T-cell (primary cell): ENCODE results near the gene CHM. TPM values are rescaled to one million over a fixed set of nuclear protein-coding genes. Genes with fewer than 3 reads are reported as not detected.

Experiments used
- ATAC-seq, 4 experiments: fragments of 200-7000 bp in 3 of 4; fragments of 150-1000 bp in 1 of 4; cut with Tn5 transposase; replicated peaks in 1 of 4; 1 replicate in 3 of 4; 2 replicates in 1 of 4; pipeline ENCODE4 v1.10.0; 2021; ENCODE audit warnings: moderate library complexity in 3 of 4, mild to moderate bottlenecking in 2 of 4, moderate number of reproducible peaks in 1 of 4
- CTCF ChIA-PET, 2 donors: fragments of 300-600 bp; sonication (Branson Sonifier 250); formaldehyde crosslinking; loops; one replicate each; lab custom pipeline; 2022; ENCODE audit warnings: antibody characterized with exemption in 2 of 2; lab: Charles Lee
- POLR2A ChIA-PET, 2 donors: fragments of 300-600 bp; sonication (Branson Sonifier 250); formaldehyde crosslinking; loops; one replicate each; lab custom pipeline; 2022; ENCODE audit warnings: antibody characterized with exemption in 2 of 2; lab: Charles Lee
- DNase-seq, 35 experiments: peaks; one replicate each; pipeline versions ENCODE4 v3.0.0 to v3.0.0-alpha.2; 2013 to 2023
- H3K27ac ChIP-seq: one replicate; pipeline ENCODE4 v1.5.1; 2013; ENCODE audit warnings: low read length
- H3K27me3 ChIP-seq, 2 experiments: replicated peaks in 1 of 2; 1 replicate in 1 of 2; 2 replicates in 1 of 2; pipeline versions ENCODE4 v1.6.1 to v1.7.0; 2013; ENCODE audit warnings: low read length in 1 of 2, mixed read lengths in 1 of 2; ENCODE audit not compliant: control insufficient read depth in 2 of 2, insufficient read depth in 2 of 2; ENCODE audit errors: extremely low read depth in 1 of 2
- H3K36me3 ChIP-seq, 2 donors: 1 replicate in 1 of 2; 2 replicates in 1 of 2; pipeline versions ENCODE4 v1.6.1 to v1.7.0; 2013; ENCODE audit warnings: low read length in 1 of 2; ENCODE audit not compliant: control insufficient read depth in 2 of 2, insufficient read depth in 1 of 2; ENCODE audit errors: extremely low read depth in 1 of 2
- H3K4me1 ChIP-seq, 2 experiments: 1 replicate in 1 of 2; 2 replicates in 1 of 2; pipeline versions ENCODE4 v1.6.1 to v1.7.0; 2013; ENCODE audit warnings: low read length in 2 of 2, mixed read lengths in 1 of 2; ENCODE audit not compliant: insufficient read depth in 2 of 2, control insufficient read depth in 1 of 2; ENCODE audit errors: extremely low read depth in 1 of 2
- H3K4me3 ChIP-seq, 2 donors: 1 replicate in 1 of 2; 2 replicates in 1 of 2; pipeline versions ENCODE4 v1.5.1 to v1.7.0; 2013; ENCODE audit warnings: mild to moderate bottlenecking in 2 of 2, low read length in 1 of 2, moderate library complexity in 1 of 2; ENCODE audit not compliant: control insufficient read depth in 1 of 2; ENCODE audit errors: extremely low read depth in 1 of 2
- H3K9me3 ChIP-seq: 2 replicates; pipeline ENCODE4 v1.7.0; 2013
- H3K27ac Mint-ChIP-seq, 2 donors: one replicate each; pipeline ENCODE4 v1.8.0; 2020 to 2021; ENCODE audit warnings: mild to moderate bottlenecking in 2 of 2, mixed read lengths in 2 of 2
- H3K27me3 Mint-ChIP-seq, 2 donors: one replicate each; pipeline ENCODE4 v1.8.0; 2021 to 2022; ENCODE audit warnings: mixed read lengths in 2 of 2
- H3K36me3 Mint-ChIP-seq: one replicate; pipeline ENCODE4 v1.8.0; 2021; ENCODE audit warnings: mixed read lengths
- H3K4me1 Mint-ChIP-seq, 3 donors: one replicate each; pipeline ENCODE4 v1.8.0; 2020 to 2022; ENCODE audit warnings: mixed read lengths in 3 of 3, mild to moderate bottlenecking in 1 of 3
- H3K4me3 Mint-ChIP-seq, 3 donors: one replicate each; pipeline ENCODE4 v1.8.0; 2020 to 2022; ENCODE audit warnings: mild to moderate bottlenecking in 3 of 3, mixed read lengths in 3 of 3, moderate library complexity in 3 of 3
- H3K9me3 Mint-ChIP-seq, 3 donors: one replicate each; pipeline ENCODE4 v1.8.0; 2020 to 2022; ENCODE audit warnings: mixed read lengths in 3 of 3
- WGBS: methylation state at CpG from one replicate; pipeline ENCODE4 v1.1.5; 2013; ENCODE audit warnings: missing lambda C conversion rate; ENCODE audit not compliant: insufficient coverage; 5-methylcytosine and 5-hydroxymethylcytosine counted together
- total RNA-seq, 35 experiments: library from RNA in 6 of 35; stranded (reverse) in 6 of 35; fragments of 120-200 nt in 1 of 35; gene quantifications; one replicate each; pipeline versions ENCODE4 v1.2.1 to v1.2.4 and lab custom pipeline; 2013 to 2026

The CHM gene, protein sequence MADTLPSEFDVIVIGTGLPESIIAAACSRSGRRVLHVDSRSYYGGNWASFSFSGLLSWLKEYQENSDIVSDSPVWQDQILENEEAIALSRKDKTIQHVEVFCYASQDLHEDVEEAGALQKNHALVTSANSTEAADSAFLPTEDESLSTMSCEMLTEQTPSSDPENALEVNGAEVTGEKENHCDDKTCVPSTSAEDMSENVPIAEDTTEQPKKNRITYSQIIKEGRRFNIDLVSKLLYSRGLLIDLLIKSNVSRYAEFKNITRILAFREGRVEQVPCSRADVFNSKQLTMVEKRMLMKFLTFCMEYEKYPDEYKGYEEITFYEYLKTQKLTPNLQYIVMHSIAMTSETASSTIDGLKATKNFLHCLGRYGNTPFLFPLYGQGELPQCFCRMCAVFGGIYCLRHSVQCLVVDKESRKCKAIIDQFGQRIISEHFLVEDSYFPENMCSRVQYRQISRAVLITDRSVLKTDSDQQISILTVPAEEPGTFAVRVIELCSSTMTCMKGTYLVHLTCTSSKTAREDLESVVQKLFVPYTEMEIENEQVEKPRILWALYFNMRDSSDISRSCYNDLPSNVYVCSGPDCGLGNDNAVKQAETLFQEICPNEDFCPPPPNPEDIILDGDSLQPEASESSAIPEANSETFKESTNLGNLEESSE
- total RNA-seq (10 to 100 TPM; 10.5 to 16.8 (median 16.2) TPM), total RNA-seq (lab: John Stamatoyannopoulos, UW) (13.4 to 38.1 (median 28.8) reads per million in 29 experiments)
- 18.3 TPM for total RNA-seq (2013)

- no peak within 1 kb of the TSS for H3K27ac Mint-ChIP-seq
Observed at GRCh38 chrX:86047174-86047935, at the start of gene CHM. Gene CHM (minus strand): TSS chrX:86047558. CDS start chrX:86047532, 26 bp downstream.

GRCh38 chrX:86078650-86079049 is 31.3 kb upstream of the CHM start:
- DNase-seq (no peak), ATAC-seq (no peak)
- no peaks in the 10 kb centered on the region for H3K4me1 Mint-ChIP-seq
- Histone ChIP-seq H3K27ac (no peak overlapping the region), H3K4me1 (no peaks in the 10 kb centered on the region), H3K9me3 (no peaks in the 10 kb centered on the region), H3K27me3 (no peaks in the 10 kb centered on the region), H3K36me3 (no peaks in the 10 kb centered on the region), H3K4me3 (no peak overlapping the region)
- no peak overlapping the region for H3K4me3 Mint-ChIP-seq
- ChIA-PET CTCF (no interaction called here), POLR2A (no interaction called here)
- H3K27me3 Mint-ChIP-seq, result peaks cover 12 to 20% of the 10 kb centered on the region in 2 donors
- no CpG with 5 or more reads among the region's 5 CpGs for WGBS
- H3K9me3 Mint-ChIP-seq, result peaks cover 0 to 5% (median 0%) of the 10 kb centered on the region in 3 donors
- no peaks in the 10 kb centered on the region for H3K36me3 Mint-ChIP-seq
- H3K27ac Mint-ChIP-seq, result no peak overlapping the region

More at GRCh38 chrX:86047174-86047935, at the start of gene CHM:
- DNase-seq, result peak; percentile 24 to 82 (median 41)
- Mint-ChIP-seq H3K4me3 (peak within 1 kb of the TSS in 1 of 3 donors; percentile 50), H3K4me1 (peaks cover 8 to 16% (median 12%) of the 10 kb centered on the region in 3 donors), H3K9me3 (no peaks in the 10 kb centered on the region), H3K27me3 (peaks cover 8 to 10% of the 10 kb centered on the region in 2 donors), H3K36me3 (no peaks in the 10 kb centered on the region)
- peak within 1 kb of the TSS; percentile 94 for H3K27ac ChIP-seq
- CTCF ChIA-PET, result no interaction called here
- H3K27me3 ChIP-seq, result no peaks in the 10 kb centered on the region
- peak; percentile 93 to 96 (median 95) for ATAC-seq
- H3K4me3 ChIP-seq, result peak within 1 kb of the TSS; percentile 73 to 83
- H3K36me3 ChIP-seq, result no peaks in the 10 kb centered on the region
- POLR2A ChIA-PET, result no interaction called here
- no peaks in the 10 kb centered on the region for H3K9me3 ChIP-seq
- 8% methylated on average over 8 of the region's 25 CpGs for WGBS
- H3K4me1 ChIP-seq, result peaks cover 2 to 6% of the 10 kb centered on the region in 2 experiments

GRCh38 chrX:86066998-86067397 is 19.6 kb upstream of the CHM start:
- Histone ChIP-seq H3K36me3 (no peaks in the 10 kb centered on the region), H3K9me3 (no peaks in the 10 kb centered on the region), H3K4me3 (no peak overlapping the region), H3K4me1 (no peaks in the 10 kb centered on the region), H3K27me3 (no peaks in the 10 kb centered on the region), H3K27ac (no peak overlapping the region)
- peaks cover 8 to 34% of the 10 kb centered on the region in 2 donors for H3K27me3 Mint-ChIP-seq
- ATAC-seq, result no peak
- DNase-seq, result no peak
- no peak overlapping the region for H3K27ac Mint-ChIP-seq
- H3K9me3 Mint-ChIP-seq, result no peaks in the 10 kb centered on the region
- ChIA-PET POLR2A (no interaction called here), CTCF (no interaction called here)
- H3K36me3 Mint-ChIP-seq, result no peaks in the 10 kb centered on the region
- H3K4me1 Mint-ChIP-seq, result no peaks in the 10 kb centered on the region
- WGBS, result no CpG with 5 or more reads among the region's 4 CpGs
- H3K4me3 Mint-ChIP-seq, result no peak overlapping the region

GRCh38 chrX:86061407-86061806 is 14.0 kb upstream of the CHM start:
- no peaks in the 10 kb centered on the region for H3K4me1 ChIP-seq
- Mint-ChIP-seq H3K27ac (no peak overlapping the region), H3K27me3 (peaks cover 12 to 58% of the 10 kb centered on the region in 2 donors), H3K4me3 (no peak overlapping the region), H3K9me3 (peaks cover 0 to 5% (median 0%) of the 10 kb centered on the region in 3 donors), H3K4me1 (no peaks in the 10 kb centered on the region), H3K36me3 (no peaks in the 10 kb centered on the region)
- H3K4me3 ChIP-seq, result no peak overlapping the region
- no peak overlapping the region for H3K27ac ChIP-seq
- H3K9me3 ChIP-seq, result peaks cover 3% of the 10 kb centered on the region
- DNase-seq, result no peak
- WGBS, result 20% methylated on average over 1 of the region's 3 CpGs
- no peak for ATAC-seq
- POLR2A ChIA-PET, result no interaction called here
- no peaks in the 10 kb centered on the region for H3K36me3 ChIP-seq
- CTCF ChIA-PET, result no interaction called here
- H3K27me3 ChIP-seq, result no peaks in the 10 kb centered on the region

- ATAC-seq (no peak), DNase-seq (no peak)
- no CpG with 5 or more reads among the region's 2 CpGs for WGBS
- CTCF ChIA-PET, result no interaction called here
- Mint-ChIP-seq H3K4me1 (peaks cover 0 to 3% (median 2%) of the 10 kb centered on the region in 3 donors), H3K9me3 (no peaks in the 10 kb centered on the region), H3K4me3 (no peak overlapping the region), H3K36me3 (no peaks in the 10 kb centered on the region), H3K27ac (no peak overlapping the region), H3K27me3 (peaks cover 10 to 32% of the 10 kb centered on the region in 2 donors)
- H3K27ac ChIP-seq, result no peak overlapping the region
- peaks cover under 1 to 4% of the 10 kb centered on the region in 2 experiments for H3K4me1 ChIP-seq
- H3K9me3 ChIP-seq, result no peaks in the 10 kb centered on the region
- no peaks in the 10 kb centered on the region for H3K36me3 ChIP-seq
- H3K27me3 ChIP-seq, result peaks cover 0 to 4% of the 10 kb centered on the region in 2 experiments
- POLR2A ChIA-PET, result no interaction called here
- H3K4me3 ChIP-seq, result no peak overlapping the region
Observed at GRCh38 chrX:86051741-86052140, 4.4 kb upstream of the CHM start.

DNA sequence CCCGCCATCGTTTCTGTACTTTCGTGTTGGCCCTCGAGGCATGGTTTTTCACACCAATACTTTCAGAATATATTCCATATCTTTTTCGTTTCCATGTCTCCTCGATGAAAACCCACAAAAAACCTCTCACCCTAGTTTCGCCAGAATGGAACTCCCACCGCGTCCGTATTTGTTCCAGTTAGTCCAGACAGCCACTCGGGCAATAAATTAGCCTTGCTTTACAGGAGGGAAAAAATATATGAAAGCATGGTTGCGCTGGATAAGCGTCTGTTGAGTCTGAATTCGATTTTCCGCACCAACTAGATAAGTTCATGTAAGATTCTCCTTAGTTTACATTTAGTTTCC is 550 bp upstream of the CHM start:
- WGBS, result no CpG with 5 or more reads among the region's 15 CpGs
- Mint-ChIP-seq H3K27ac (no peak overlapping the region), H3K4me3 (no peak overlapping the region), H3K27me3 (peaks cover 8 to 13% of the 10 kb centered on the region in 2 donors), H3K36me3 (no peaks in the 10 kb centered on the region), H3K9me3 (no peaks in the 10 kb centered on the region), H3K4me1 (peaks cover 8 to 16% (median 9%) of the 10 kb centered on the region in 3 donors)
- ATAC-seq, result no peak
- Histone ChIP-seq H3K27ac (peak overlapping the region; percentile 94), H3K9me3 (no peaks in the 10 kb centered on the region), H3K36me3 (no peaks in the 10 kb centered on the region), H3K4me3 (peak overlapping the region; percentile 73 to 83), H3K4me1 (peaks cover 2 to 6% of the 10 kb centered on the region in 2 experiments), H3K27me3 (no peaks in the 10 kb centered on the region)
- CTCF ChIA-PET, result no interaction called here
- DNase-seq, result no peak
- POLR2A ChIA-PET, result no interaction called here
